Heart left ventricle (tissue), 16 donors: ENCODE measurements around the gene C2CD2. TPM values are rescaled to one million over a fixed set of nuclear protein-coding genes. Genes with fewer than 3 reads are reported as not detected.

Source experiments
- ATAC-seq, 4 donors: fragments of 200-7000 bp; cut with Tn5 transposase; one replicate each; pipeline ENCODE4 v1.9.1; 2020 to 2022; ENCODE audit warnings: moderate library complexity in 4 of 4, mild to moderate bottlenecking in 3 of 4, moderate number of reproducible peaks in 1 of 4
- DNase-seq, 5 donors: peaks; one replicate each; pipeline ENCODE4 v3.0.0-alpha.2; 2020
- H3K27ac ChIP-seq, 12 donors: fragments of 200-600 bp; sonication (generic) in 4 of 12; one replicate each; pipeline versions ENCODE4 v1.5.0 to v1.8.0; 2016 to 2022; ENCODE audit warnings: mild to moderate bottlenecking in 2 of 12
- H3K27me3 ChIP-seq, 9 donors: fragments of 200-600 bp; sonication (generic) in 2 of 9; one replicate each; pipeline versions ENCODE4 v1.5.1 to v1.8.0; 2016 to 2022; ENCODE audit warnings: mild to moderate bottlenecking in 3 of 9
- H3K36me3 ChIP-seq, 9 donors: fragments of 200-600 bp; sonication (generic) in 2 of 9; one replicate each; pipeline versions ENCODE4 v1.5.0 to v1.8.0; 2018 to 2022; ENCODE audit warnings: mild to moderate bottlenecking in 2 of 9
- H3K4me1 ChIP-seq, 12 donors: fragments of 200-600 bp; sonication (generic) in 4 of 12; one replicate each; pipeline versions ENCODE4 v1.5.0 to v1.8.0; 2016 to 2022; ENCODE audit warnings: mild to moderate bottlenecking in 3 of 12
- H3K4me3 ChIP-seq, 12 donors: fragments of 200-600 bp; sonication (generic) in 4 of 12; one replicate each; pipeline versions ENCODE4 v1.5.0 to v1.8.0; 2017 to 2022; ENCODE audit warnings: mild to moderate bottlenecking in 9 of 12, moderate library complexity in 4 of 12
- H3K9me3 ChIP-seq, 12 donors: fragments of 200-600 bp; sonication (generic) in 4 of 12; one replicate each; pipeline versions ENCODE4 v1.5.0 to v1.8.0; 2016 to 2022; ENCODE audit warnings: mild to moderate bottlenecking in 1 of 12
- POLR2A ChIP-seq, 2 donors: fragments of 450-650 bp; IDR thresholded peaks; one replicate each; pipeline ENCODE4 v1.6.1; 2017; ENCODE audit warnings: antibody characterized with exemption in 2 of 2, mild to moderate bottlenecking in 2 of 2, moderate library complexity in 2 of 2
- WGBS, 4 donors: extraction: QIAGEN DNeasy Blood & Tissue Kit in 2 of 4; methylation state at CpG; one replicate each; pipeline versions ENCODE4 v1.1.5 to v1.1.7; 2013 to 2018; 5-methylcytosine and 5-hydroxymethylcytosine counted together
- intact Hi-C, 10 donors: fragments of 100-400 bp; cut with DNase I; formaldehyde crosslinking; loops; one replicate each; pipeline versions ENCODE4 v1.11.1 to v1.14.2; 2022
- polyA plus RNA-seq, 2 donors: library from polyadenylated mRNA; stranded (reverse); fragments of 200-250 nt; gene quantifications; one replicate each; pipeline ENCODE4 v1.2.3, GENCODE V29; 2013
- total RNA-seq, 9 donors: library from RNA; depleted of rRNA in 2 of 9; stranded (reverse); fragments of >200 nt in 2 of 9; fragmentation: NEBNext Ultra II Directional in 3 of 9; extraction: Animal tissue kit (Norgen Biotek cat#: 25700) in 3 of 9; gene quantifications; one replicate each; pipeline versions ENCODE4 v1.1.0 to v1.2.4, GENCODE V29; 2016 to 2023
- TF ChIP-seq, protein P1 (sequence below), 12 donors: fragments of 200-600 bp; sonication (generic) in 4 of 12; IDR thresholded peaks; one replicate each; pipeline versions ENCODE4 v1.5.0 to v1.8.0; 2018 to 2022; ENCODE audit warnings: antibody characterized with exemption in 12 of 12, mild to moderate bottlenecking in 5 of 12
- donor health status: ischemic (EF 13 %, LVEDD 7.1; RV severe dilation, severe dysfunction).
- donor health status: healthy with polysubstance abuse.
- donor health status: DM: no; HTN: yes; CAD: no.
- donor health status: DM: no; HTN: no; CAD: no.
- donor health status: ischemic (EF 25% LVEDD 6.9; RV normal size, moderate dysfunction).
- donor health status: ischemic (EF 25% LVEDD 5.7; RV mildly dilated, moderate dysfunction).
- donor health status: healthy.
- donor health status: DM: yes; HTN: yes; CAD: no.
- donor health status: ischemic (EF 35%, LVEDD 5.7; RV mildly dilated, moderate dysfunction).
- donor health status: nonischemic (EF 11% LVEDD 7.7; RV severe dilation, severe dysfunction).
- donor health status: DM: yes; HTN: yes; CAD: no.
- donor health status: PGD.
- donor health status: ischemic (EF 29% LVEDD 5.4; RV normal size, mild dysfunction).
- donor health status: nonischemic (EF 23%, LVEDD 6.1; RV moderate dilation, normal function).

C2CD2 gene
- total and polyA plus RNA-seq, 11 donors = 3.8 to 13.9 (median 6.0) TPM

DNA sequence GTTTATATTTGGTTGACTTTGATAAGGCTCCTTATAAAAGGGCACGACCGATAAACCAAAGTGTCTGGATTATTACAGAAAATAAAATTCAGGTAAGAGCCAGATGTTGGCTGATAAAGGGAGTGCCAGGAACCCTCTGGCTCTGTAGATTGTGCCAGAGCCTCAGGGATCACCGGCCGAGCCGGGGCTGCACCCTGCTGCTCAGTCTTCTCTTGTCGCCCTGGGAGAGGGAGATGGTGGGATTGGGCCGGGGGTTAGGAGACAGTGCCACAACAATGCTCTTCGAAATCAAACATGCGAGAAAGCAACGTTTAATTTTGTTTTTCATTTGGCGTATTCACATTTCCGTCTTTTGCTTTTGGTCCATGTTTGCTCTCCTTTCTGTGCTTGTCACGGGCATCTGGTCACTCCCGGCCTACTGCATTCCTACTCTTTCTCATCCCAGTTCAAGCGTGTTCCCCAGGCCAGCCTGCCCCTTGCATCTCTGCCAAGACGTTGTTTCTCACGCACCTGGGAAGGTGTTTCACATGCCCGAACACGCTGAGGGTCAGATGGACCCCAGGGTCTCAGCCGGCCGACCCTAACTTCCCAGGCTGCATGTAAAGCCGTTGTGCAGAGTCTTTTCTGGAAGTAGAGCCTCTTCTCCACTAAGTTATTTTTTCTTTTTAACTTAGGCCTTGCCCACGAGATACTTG, 18.8 kb upstream of the C2CD2 start:
- DNase-seq (peak in 2 of 5 donors; percentile 16 to 36), ATAC-seq (no peak)
- 93 to 98% (median 97%) methylated on average over 23 of the region's 23 CpGs for WGBS, 4 donors
- no peaks in the 10 kb centered on the region for H3K9me3 ChIP-seq
- no peak overlapping the region for H3K4me3 ChIP-seq
- peaks cover 0 to 14% (median 9%) of the 10 kb centered on the region in 12 donors for H3K4me1 ChIP-seq
- TF ChIP-seq, protein P1, sequence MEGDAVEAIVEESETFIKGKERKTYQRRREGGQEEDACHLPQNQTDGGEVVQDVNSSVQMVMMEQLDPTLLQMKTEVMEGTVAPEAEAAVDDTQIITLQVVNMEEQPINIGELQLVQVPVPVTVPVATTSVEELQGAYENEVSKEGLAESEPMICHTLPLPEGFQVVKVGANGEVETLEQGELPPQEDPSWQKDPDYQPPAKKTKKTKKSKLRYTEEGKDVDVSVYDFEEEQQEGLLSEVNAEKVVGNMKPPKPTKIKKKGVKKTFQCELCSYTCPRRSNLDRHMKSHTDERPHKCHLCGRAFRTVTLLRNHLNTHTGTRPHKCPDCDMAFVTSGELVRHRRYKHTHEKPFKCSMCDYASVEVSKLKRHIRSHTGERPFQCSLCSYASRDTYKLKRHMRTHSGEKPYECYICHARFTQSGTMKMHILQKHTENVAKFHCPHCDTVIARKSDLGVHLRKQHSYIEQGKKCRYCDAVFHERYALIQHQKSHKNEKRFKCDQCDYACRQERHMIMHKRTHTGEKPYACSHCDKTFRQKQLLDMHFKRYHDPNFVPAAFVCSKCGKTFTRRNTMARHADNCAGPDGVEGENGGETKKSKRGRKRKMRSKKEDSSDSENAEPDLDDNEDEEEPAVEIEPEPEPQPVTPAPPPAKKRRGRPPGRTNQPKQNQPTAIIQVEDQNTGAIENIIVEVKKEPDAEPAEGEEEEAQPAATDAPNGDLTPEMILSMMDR (IDR thresholded peaks at IDR 0.05) = no peak
- no peak for TF ChIP-seq POLR2A (IDR thresholded peaks at IDR 0.05)
- H3K27me3 ChIP-seq = no peaks in the 10 kb centered on the region
- H3K36me3 ChIP-seq = no peaks in the 10 kb centered on the region
- H3K27ac ChIP-seq = no peak overlapping the region
- intact Hi-C loops = no loop called here

DNA sequence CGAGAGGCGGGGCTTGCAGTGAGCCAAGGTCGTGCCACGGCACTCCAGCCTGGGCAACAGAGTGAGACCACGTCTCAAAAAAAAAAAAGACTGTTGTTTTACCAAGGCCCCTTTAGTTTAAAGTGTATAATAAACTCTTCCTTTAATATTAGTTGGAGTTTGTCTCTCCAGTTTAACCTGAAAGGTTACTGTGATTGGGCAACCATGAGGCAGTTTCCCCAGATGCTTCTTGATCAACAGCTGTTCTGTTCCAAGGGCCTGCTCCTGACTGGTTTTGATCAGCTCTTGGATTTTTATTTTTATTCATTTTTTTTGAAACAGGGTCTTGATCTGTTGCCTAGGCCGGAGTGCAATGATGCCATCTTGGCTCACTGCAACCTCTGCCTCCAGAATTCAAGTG, 18.1 kb upstream of the C2CD2 start:
- DNase-seq = peak in 1 of 5 donors; percentile 1
- Histone ChIP-seq H3K36me3 (no peaks in the 10 kb centered on the region), H3K27ac (no peak overlapping the region), H3K4me1 (peaks cover 0 to 14% (median 9%) of the 10 kb centered on the region in 12 donors), H3K4me3 (no peak overlapping the region), H3K27me3 (no peaks in the 10 kb centered on the region), H3K9me3 (no peaks in the 10 kb centered on the region)
- no peak for ATAC-seq
- intact Hi-C loops = no loop called here
- WGBS, 4 donors = 88 to 96% (median 94%) methylated on average over 6 of the region's 6 CpGs
- no peak for TF ChIP-seq POLR2A (IDR thresholded peaks at IDR 0.05)
- TF ChIP-seq, protein P1 (IDR thresholded peaks at IDR 0.05) = no peak

DNA sequence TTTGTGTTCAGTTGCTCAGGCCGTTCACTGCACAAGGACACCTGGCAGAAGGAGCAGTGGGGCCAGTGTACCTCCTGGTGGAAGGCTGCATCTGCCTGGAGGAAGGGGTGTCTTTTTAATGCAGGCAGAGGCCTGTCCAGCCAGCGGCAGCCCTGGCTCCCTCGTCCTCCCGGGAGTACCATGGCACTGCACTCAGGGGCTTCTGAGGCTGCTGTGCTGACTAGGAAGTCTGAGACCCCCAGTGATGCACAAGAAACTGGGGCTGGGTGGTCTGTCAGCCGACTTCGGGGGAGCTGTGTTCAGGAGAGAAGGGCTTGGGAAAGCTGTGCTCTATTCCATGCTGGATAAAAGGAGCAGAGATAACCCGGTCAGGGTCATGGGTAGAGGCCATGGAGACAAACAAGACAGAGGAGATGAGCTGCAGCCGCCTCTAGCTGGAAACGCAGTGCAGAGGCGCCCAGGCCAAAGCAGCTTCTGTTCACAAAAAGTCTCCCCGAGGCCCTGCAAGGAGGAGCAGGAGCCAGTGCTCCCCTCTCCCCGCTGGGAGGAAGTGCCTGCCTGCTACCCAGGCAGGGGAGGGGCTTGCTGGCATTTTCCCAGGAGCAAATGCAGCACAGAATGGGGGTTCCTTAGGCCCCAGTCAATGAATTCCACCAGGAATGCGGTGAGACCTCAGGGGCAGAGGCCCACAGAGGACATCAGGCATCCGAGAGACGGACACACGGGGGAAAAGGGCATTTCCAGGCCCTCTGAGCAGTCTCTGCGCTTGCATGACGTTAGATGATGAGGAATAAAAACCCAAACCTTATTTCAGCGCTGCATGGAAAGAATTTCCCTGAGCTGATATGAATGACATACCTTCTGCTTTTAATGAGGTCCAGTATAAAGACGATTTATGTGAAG, 17.2 kb upstream of the C2CD2 start:
- Histone ChIP-seq H3K4me1 (peaks cover 0 to 14% (median 9%) of the 10 kb centered on the region in 12 donors), H3K4me3 (no peak overlapping the region), H3K27ac (no peak overlapping the region), H3K27me3 (no peaks in the 10 kb centered on the region), H3K36me3 (no peaks in the 10 kb centered on the region), H3K9me3 (no peaks in the 10 kb centered on the region)
- TF ChIP-seq POLR2A (IDR thresholded peaks at IDR 0.05) = no peak
- TF ChIP-seq, protein P1 (IDR thresholded peaks at IDR 0.05) = no peak
- ATAC-seq = no peak
- intact Hi-C loops = no loop called here
- DNase-seq = peak in 1 of 5 donors; percentile 51
- 73 to 76% (median 76%) methylated on average over 19 to 20 of the region's 20 CpGs for WGBS, 4 donors

DNA sequence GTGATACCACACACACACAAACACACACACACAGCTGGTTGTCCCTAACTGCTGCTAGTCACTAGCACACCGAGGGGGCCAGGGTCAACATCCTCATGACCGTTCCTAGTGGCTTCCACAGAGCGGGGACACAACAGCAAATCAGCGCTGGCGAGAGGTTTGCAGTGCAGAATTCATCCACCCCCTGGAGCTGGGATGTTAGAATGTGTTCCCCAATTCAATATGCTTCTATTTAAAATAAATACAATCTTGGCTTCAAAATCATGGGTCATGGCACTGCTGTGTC, 16.2 kb upstream of the C2CD2 start:
- no peak overlapping the region for H3K4me3 ChIP-seq
- 88 to 96% (median 92%) methylated on average over 5 of the region's 5 CpGs for WGBS, 4 donors
- peaks cover 0 to 14% (median 9%) of the 10 kb centered on the region in 12 donors for H3K4me1 ChIP-seq
- intact Hi-C loops = no loop called here
- ATAC-seq (no peak), DNase-seq (peak in 1 of 5 donors; percentile 30)
- no peaks in the 10 kb centered on the region for H3K36me3 ChIP-seq
- TF ChIP-seq, protein P1 (IDR thresholded peaks at IDR 0.05) = no peak
- no peak for TF ChIP-seq POLR2A (IDR thresholded peaks at IDR 0.05)
- H3K9me3 ChIP-seq = no peaks in the 10 kb centered on the region
- no peaks in the 10 kb centered on the region for H3K27me3 ChIP-seq
- H3K27ac ChIP-seq = no peak overlapping the region
